ENCODE results near the gene GPR26. TPM values are rescaled to one million over a fixed set of nuclear protein-coding genes. Genes with fewer than 3 reads are reported as not detected.

Gene GPR26
- total RNA-seq, 2 donors from 2014 or later = not detected

- no peaks in the 10 kb centered on the region for H3K27me3 Mint-ChIP-seq (ENCODE audit: insufficient read depth)
These were observed 12.2 kb downstream of the GPR26 start for GRCh38 chr10:123678376-123678775.

GRCh38 chr10:123681285-123681684 lies 15.1 kb downstream of the GPR26 start:
- no peaks in the 10 kb centered on the region for H3K27me3 Mint-ChIP-seq (ENCODE audit: insufficient read depth)
- H3K9me3 ChIP-seq (ENCODE audit: control insufficient read depth, low read length) = no peaks in the 10 kb centered on the region

More at GRCh38 chr10:123678376-123678775, 12.2 kb downstream of the GPR26 start:
- Mint-ChIP-seq H3K36me3 (ENCODE audit: low read depth) (no peaks in the 10 kb centered on the region), H3K27ac (no peak overlapping the region), H3K4me1 (no peaks in the 10 kb centered on the region), H3K9me3 (no peaks in the 10 kb centered on the region), H3K4me3 (no peak overlapping the region)
- Histone ChIP-seq H3K27me3 (ENCODE audit: control insufficient read depth, insufficient read depth, low read length, poor library complexity, severe bottlenecking) (no peaks in the 10 kb centered on the region), H3K27ac (ENCODE audit: low read depth, low read length) (no peak overlapping the region), H3K9me3 (ENCODE audit: control insufficient read depth, low read length) (no peaks in the 10 kb centered on the region), H3K36me3 (ENCODE audit: control insufficient read depth, insufficient read depth, low read length) (no peaks in the 10 kb centered on the region), H3K4me1 (ENCODE audit: control insufficient read depth, insufficient read depth, low read length) (no peaks in the 10 kb centered on the region), H3K4me3 (ENCODE audit: low read length) (no peak overlapping the region), H3K9ac (ENCODE audit: extremely low read depth, low read length, poor library complexity, severe bottlenecking) (no peak overlapping the region)
- WGBS, 2 experiments (ENCODE audit: insufficient coverage in 1 of 2, insufficient read length in 1 of 2) = 82% methylated on average over 5 of the region's 5 CpGs; no CpG with 5 or more reads in 1 of the 2 experiments
- peak; percentile 68 for DNase-seq
- peak; percentile 62 for TF ChIP-seq CTCF (conservative IDR thresholded peaks at IDR 0.05)

DNA sequence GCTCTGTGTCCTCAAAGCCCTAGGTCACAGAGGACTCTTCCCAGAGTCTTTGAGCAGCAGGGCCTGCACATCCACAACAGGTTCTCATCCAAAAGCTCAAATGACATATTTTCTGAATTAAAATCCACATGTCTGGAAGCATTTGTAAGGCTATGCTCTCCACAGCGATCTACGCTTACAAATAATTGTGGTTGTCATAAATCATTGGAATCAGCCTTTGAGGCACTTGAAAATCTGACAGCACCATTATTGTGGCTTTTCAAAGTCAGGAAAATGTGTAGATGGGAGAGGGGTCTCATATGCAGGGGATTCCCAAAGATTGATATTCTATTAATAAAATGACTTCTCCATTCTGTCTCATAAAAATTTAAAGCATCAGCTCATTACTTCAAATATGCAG lies 16.3 kb downstream of the GPR26 start:
- no peaks in the 10 kb centered on the region for H3K4me1 ChIP-seq (ENCODE audit: control insufficient read depth, insufficient read depth, low read length)
- WGBS, 2 experiments (ENCODE audit: insufficient coverage in 1 of 2, insufficient read length in 1 of 2) = 98 to 100% methylated on average over 2 of the region's 2 CpGs
- Mint-ChIP-seq H3K4me3 (no peak overlapping the region), H3K27me3 (ENCODE audit: insufficient read depth) (no peaks in the 10 kb centered on the region), H3K9me3 (no peaks in the 10 kb centered on the region), H3K4me1 (no peaks in the 10 kb centered on the region), H3K36me3 (ENCODE audit: low read depth) (no peaks in the 10 kb centered on the region), H3K27ac (no peak overlapping the region)
- H3K9ac ChIP-seq (ENCODE audit: extremely low read depth, low read length, poor library complexity, severe bottlenecking) = no peak overlapping the region
- DNase-seq = no peak
- no peaks in the 10 kb centered on the region for H3K27me3 ChIP-seq (ENCODE audit: control insufficient read depth, insufficient read depth, low read length, poor library complexity, severe bottlenecking)
- H3K27ac ChIP-seq (ENCODE audit: low read depth, low read length) = no peak overlapping the region
- no peak for TF ChIP-seq CTCF (conservative IDR thresholded peaks at IDR 0.05)
- no peaks in the 10 kb centered on the region for H3K36me3 ChIP-seq (ENCODE audit: control insufficient read depth, insufficient read depth, low read length)
- no peak overlapping the region for H3K4me3 ChIP-seq (ENCODE audit: low read length)
- H3K9me3 ChIP-seq (ENCODE audit: control insufficient read depth, low read length) = no peaks in the 10 kb centered on the region

More at GRCh38 chr10:123681285-123681684, 15.1 kb downstream of the GPR26 start:
- H3K4me1 ChIP-seq (ENCODE audit: control insufficient read depth, insufficient read depth, low read length) = no peaks in the 10 kb centered on the region
- Mint-ChIP-seq H3K27ac (no peak overlapping the region), H3K36me3 (ENCODE audit: low read depth) (no peaks in the 10 kb centered on the region), H3K4me1 (no peaks in the 10 kb centered on the region), H3K4me3 (no peak overlapping the region), H3K9me3 (no peaks in the 10 kb centered on the region)
- no peak overlapping the region for H3K9ac ChIP-seq (ENCODE audit: extremely low read depth, low read length, poor library complexity, severe bottlenecking)
- H3K27ac ChIP-seq (ENCODE audit: low read depth, low read length) = no peak overlapping the region
- no peak overlapping the region for H3K4me3 ChIP-seq (ENCODE audit: low read length)
- H3K36me3 ChIP-seq (ENCODE audit: control insufficient read depth, insufficient read depth, low read length) = no peaks in the 10 kb centered on the region
- 90 to 91% methylated on average over 5 to 9 of the region's 9 CpGs for WGBS, 2 experiments (ENCODE audit: insufficient coverage in 1 of 2, insufficient read length in 1 of 2)
- H3K27me3 ChIP-seq (ENCODE audit: control insufficient read depth, insufficient read depth, low read length, poor library complexity, severe bottlenecking) = no peaks in the 10 kb centered on the region
- TF ChIP-seq CTCF (conservative IDR thresholded peaks at IDR 0.05) = no peak
- DNase-seq = no peak

Data from endodermal cell (in vitro differentiated cells).